HepG2 (cell line): ENCODE results near the gene KIRREL3. TPM values are rescaled to one million over a fixed set of nuclear protein-coding genes. Genes with fewer than 3 reads are reported as not detected.

Source experiments
- ATAC-seq: fragments of 200-7000 bp; cut with Tn5 transposase; 3 replicates; pipeline ENCODE4 v1.9.1; 2020; ENCODE audit warnings: mild to moderate bottlenecking, moderate library complexity
- BruUV-seq: library from RNA; stranded (reverse); fragments of 400-500 nt; replicated peaks from 2 replicates; lab custom pipeline; 2021; lab: Mats Ljungman, UMichigan
- CTCF ChIA-PET: fragments of 300-600 bp; formaldehyde crosslinking; extraction: SDS; loops from one replicate; lab custom pipeline; 2021; ENCODE audit warnings: low total read pairs, inconsistent platforms, low intra/inter-chr PET ratio; lab: Yijun Ruan, JAX
- POLR2A ChIA-PET: fragments of 350-600 bp; sonication (Branson Sonifier 250); formaldehyde crosslinking; loops from one replicate; lab custom pipeline; 2020; ENCODE audit warnings: antibody characterized with exemption, inconsistent platforms; lab: Yijun Ruan, JAX
- DNase-seq: peaks from one replicate; pipeline ENCODE4 v3.0.0-alpha.2; 2015; ENCODE audit warnings: low spot score
- FAIRE-seq: peaks from 3 replicates; lab custom pipeline; 2011; peaks lifted over from hg19 to GRCh38; lab: Jason Lieb, UNC
- H2AFZ ChIP-seq: one replicate; pipeline ENCODE4 v1.6.1; 2011; ENCODE audit warnings: low read length, inconsistent platforms
- H3K27ac ChIP-seq: fragments of 300-600 bp; 3 replicates; pipeline ENCODE4 v1.8.0; 2011; ENCODE audit warnings: mixed run types, mild to moderate bottlenecking, mixed read lengths, low read length, inconsistent platforms; ENCODE audit not compliant: insufficient read depth; ENCODE audit errors: extremely low read length
- H3K27me3 ChIP-seq, 2 experiments: fragments of 200-600 bp in 1 of 2; 2 replicates in 1 of 2; 3 replicates in 1 of 2; pipeline versions ENCODE4 v1.6.0 to v1.8.0; 2011; ENCODE audit warnings: low read length in 2 of 2, mild to moderate bottlenecking in 2 of 2, moderate library complexity in 2 of 2, inconsistent platforms in 1 of 2; ENCODE audit not compliant: insufficient read depth in 2 of 2, control insufficient read depth in 1 of 2
- H3K36me3 ChIP-seq, 2 experiments: fragments of 200-600 bp in 1 of 2; replicated peaks in 1 of 2; 2 replicates in 1 of 2; 3 replicates in 1 of 2; pipeline versions ENCODE4 v1.5.1 to v1.8.0; 2011; ENCODE audit warnings: low read length in 2 of 2, inconsistent platforms in 1 of 2; ENCODE audit not compliant: insufficient read depth in 2 of 2, control insufficient read depth in 1 of 2
- H3K4me1 ChIP-seq: 2 replicates; pipeline ENCODE4 v1.5.1; 2012; ENCODE audit warnings: low read length, inconsistent platforms; ENCODE audit not compliant: insufficient read depth
- H3K4me2 ChIP-seq: 2 replicates; pipeline ENCODE4 v1.6.0; 2011; ENCODE audit warnings: low read depth, low read length, inconsistent platforms
- H3K4me3 ChIP-seq, 3 experiments: fragments of 200-600 bp in 1 of 3; sonication (generic), shearing (Covaris generic) in 1 of 3; replicated peaks in 1 of 3; 2 replicates each; pipeline ENCODE4 v1.5.1; 2011 to 2016; ENCODE audit warnings: low read length in 3 of 3, inconsistent platforms in 2 of 3, low read depth in 2 of 3, mild to moderate bottlenecking in 2 of 3, control low read depth in 1 of 3, mixed read lengths in 1 of 3; ENCODE audit not compliant: insufficient read depth in 1 of 3
- H3K79me2 ChIP-seq: one replicate; pipeline ENCODE4 v1.6.1; 2011; ENCODE audit warnings: low read length, inconsistent platforms; ENCODE audit not compliant: insufficient read depth
- H3K9ac ChIP-seq: 2 replicates; pipeline ENCODE4 v1.6.0; 2011; ENCODE audit warnings: mild to moderate bottlenecking, low read depth, low read length, inconsistent platforms; ENCODE audit not compliant: insufficient read depth
- H3K9me3 ChIP-seq: 2 replicates; pipeline ENCODE4 v1.5.1; 2012; ENCODE audit warnings: mild to moderate bottlenecking, low read length
- H4K20me1 ChIP-seq: 2 replicates; pipeline ENCODE4 v1.6.0; 2011; ENCODE audit warnings: inconsistent platforms, mild to moderate bottlenecking, low read length, moderate library complexity; ENCODE audit not compliant: insufficient read depth
- EEA1 ChIP-seq: sonication (generic); formaldehyde crosslinking; IDR thresholded peaks from 2 replicates; pipeline ENCODE4 v1.5.1; 2020; ENCODE audit warnings: mild to moderate bottlenecking, missing genetic modification reagents, borderline replicate concordance
- EP300 ChIP-seq, 3 experiments: sonication (generic) in 1 of 3; formaldehyde crosslinking in 1 of 3; IDR thresholded peaks; 2 replicates each; pipeline versions ENCODE4 v1.5.1 to v1.6.1; 2011 to 2020; ENCODE audit warnings: low read depth in 2 of 3, low read length in 2 of 3, borderline replicate concordance in 1 of 3, improper control_type of control experiment in 1 of 3, mild to moderate bottlenecking in 1 of 3, missing genetic modification reagents in 1 of 3, moderate library complexity in 1 of 3
- FOXP1 ChIP-seq, 2 experiments: fragments of 450-650 bp in 1 of 2; IDR thresholded peaks; 2 replicates each; pipeline ENCODE4 v1.6.1; 2017 to 2018; ENCODE audit warnings: antibody characterized with exemption in 1 of 2
- NR2F2 ChIP-seq: IDR thresholded peaks from 2 replicates; pipeline ENCODE4 v1.6.1; 2012; ENCODE audit warnings: low read depth, inconsistent platforms, borderline replicate concordance
- POGZ ChIP-seq: sonication (generic); formaldehyde crosslinking; IDR thresholded peaks from 2 replicates; pipeline ENCODE4 v1.4.0; 2020; ENCODE audit warnings: mild to moderate bottlenecking, missing genetic modification reagents
- RAD21 ChIP-seq: fragments of 450-650 bp; formaldehyde crosslinking; IDR thresholded peaks from 2 replicates; pipeline ENCODE4 v1.5.0; 2020; ENCODE audit warnings: mild to moderate bottlenecking
- RAD51 ChIP-seq: fragments of 450-650 bp; IDR thresholded peaks from 2 replicates; pipeline ENCODE4 v1.6.1; 2016; ENCODE audit warnings: borderline replicate concordance
- SNAI1 ChIP-seq: sonication (generic); formaldehyde crosslinking; IDR thresholded peaks from 2 replicates; pipeline ENCODE4 v1.5.0; 2020; ENCODE audit warnings: mild to moderate bottlenecking, missing genetic modification reagents, borderline replicate concordance
- U2AF2 ChIP-seq: fragments of 200-400 bp; formaldehyde crosslinking; IDR thresholded peaks from 2 replicates; pipeline ENCODE4 v1.6.1; 2017; ENCODE audit warnings: low read depth, mild to moderate bottlenecking, low read length
- ZNF17 ChIP-seq: sonication (generic); formaldehyde crosslinking; IDR thresholded peaks from 2 replicates; pipeline ENCODE4 v1.5.0; 2020; ENCODE audit warnings: mild to moderate bottlenecking, missing genetic modification reagents
- ZNF550 ChIP-seq: sonication (generic); formaldehyde crosslinking; IDR thresholded peaks from 2 replicates; pipeline ENCODE4 v1.4.0; 2020; ENCODE audit warnings: mild to moderate bottlenecking, missing genetic modification reagents, borderline replicate concordance
- ZNF614 ChIP-seq: IDR thresholded peaks from 2 replicates; pipeline ENCODE4 v1.6.1; 2018; ENCODE audit warnings: missing biosample characterization, missing genetic modification reagents, inconsistent platforms, borderline replicate concordance
- WGBS: methylation state at CpG from one replicate; pipeline ENCODE4 v1.1.6; 2017; ENCODE audit warnings: low lambda C conversion rate; 5-methylcytosine and 5-hydroxymethylcytosine counted together
- in situ Hi-C: cut with HindIII; loops from 2 replicates; pipeline ENCODE4 v1.10.0; 2017; ENCODE audit warnings: low pct_unique_long_range_greater_than_20kb; ENCODE audit not compliant: extremely low pct_ligation_motif_present
- intact Hi-C: fragments of 100-400 bp; cut with micrococcal nuclease; formaldehyde crosslinking; loops from one replicate; pipeline ENCODE4 v1.10.0; 2022; ENCODE audit not compliant: unreplicated experiment
- polyA plus RNA-seq, 8 experiments: library from polyadenylated mRNA; depleted of rRNA in 3 of 8; stranded (reverse) in 7 of 8; unstranded in 1 of 8; fragments of >200 nt; fragmentation: Illumina TruSeq in 4 of 8; extraction: Trizol in 4 of 8; gene quantifications; 2 replicates each; pipeline versions ENCODE4 v1.2.1 to v1.2.3, GENCODE V29; 2011 to 2016; ENCODE audit warnings: low read depth in 4 of 8, missing spikeins in 1 of 8, mixed read lengths in 1 of 8; ENCODE audit not compliant: insufficient read depth in 1 of 8
- total RNA-seq, 5 experiments: library from RNA; depleted of rRNA; stranded (reverse); fragments of >200 nt; fragmentation: Illumina TruSeq; extraction: Trizol; gene quantifications; 2 replicates each; pipeline ENCODE4 v1.2.3, GENCODE V29; 2016; ENCODE audit warnings: low read depth in 1 of 5
- TF ChIP-seq, protein P1 (sequence below): IDR thresholded peaks from 2 replicates; pipeline ENCODE4 v1.6.1; 2016
- TF ChIP-seq, protein P2 (sequence below): sonication (generic); formaldehyde crosslinking; IDR thresholded peaks from 2 replicates; pipeline ENCODE4 v1.4.0; 2020; ENCODE audit warnings: missing genetic modification reagents, mild to moderate bottlenecking, borderline replicate concordance
- TF ChIP-seq, protein P3 (sequence below): sonication (generic); formaldehyde crosslinking; conservative IDR thresholded peaks from 2 replicates; pipeline ENCODE4 v1.4.0; 2020; ENCODE audit warnings: missing genetic modification reagents
- TF ChIP-seq, protein P4 (sequence below): IDR thresholded peaks from 2 replicates; pipeline ENCODE4 v1.6.1; 2016; ENCODE audit warnings: missing biosample characterization, missing genetic modification reagents, low read depth

KIRREL3 gene
- total and polyA plus RNA-seq, 2 of the 13 experiments (the other 11 are each of a cell fraction or from before 2014, with no cell fraction given) = not detected

GRCh38 chr11:126805870-126806269 is 194.7 kb downstream of the KIRREL3 start:
- Histone ChIP-seq H3K36me3 (no peaks in the 10 kb centered on the region), H3K9me3 (no peaks in the 10 kb centered on the region), H3K4me1 (no peaks in the 10 kb centered on the region), H3K27ac (no peak overlapping the region), H3K4me2 (no peak overlapping the region), H3K4me3 (no peak overlapping the region), H4K20me1 (no peaks in the 10 kb centered on the region), H3K27me3 (peaks cover 1 to 24% of the 10 kb centered on the region in 2 experiments; a peak in 2 of 5 replicates), H3K9ac (no peak overlapping the region), H3K79me2 (no peaks in the 10 kb centered on the region), H2AFZ (no peak overlapping the region)
- in situ Hi-C loops = no loop called here
- BruUV-seq = no TSS peak
- intact Hi-C loops = no loop called here
- FAIRE-seq = no peak
- no peak for ATAC-seq
- ChIA-PET CTCF (no interaction called here), POLR2A (no interaction called here)
- WGBS = 20% methylated on average over 3 of the region's 3 CpGs
- no peak for DNase-seq
- TF ChIP-seq FOXP1 (IDR thresholded peaks at IDR 0.05) (no peak), FOXP1 (CRISPR knock-in tag; IDR thresholded peaks at IDR 0.05) (no peak), RAD21 (no peak), EEA1 (CRISPR knock-in tag) (no peak), POGZ (CRISPR knock-in tag) (no peak), ZNF614 (CRISPR knock-in tag) (no peak), SNAI1 (CRISPR knock-in tag) (no peak), U2AF2 (no peak), ZNF550 (no peak), EP300 (IDR thresholded peaks at IDR 0.05; ENCODE audit: low read depth in 2 of 2, low read length in 2 of 2) (no peak), EP300 (CRISPR knock-in tag; IDR thresholded peaks at IDR 0.05; ENCODE audit: borderline replicate concordance) (no peak), RAD51 (no peak), ZNF17 (no peak), NR2F2 (no peak)
- TF ChIP-seq, protein P1, sequence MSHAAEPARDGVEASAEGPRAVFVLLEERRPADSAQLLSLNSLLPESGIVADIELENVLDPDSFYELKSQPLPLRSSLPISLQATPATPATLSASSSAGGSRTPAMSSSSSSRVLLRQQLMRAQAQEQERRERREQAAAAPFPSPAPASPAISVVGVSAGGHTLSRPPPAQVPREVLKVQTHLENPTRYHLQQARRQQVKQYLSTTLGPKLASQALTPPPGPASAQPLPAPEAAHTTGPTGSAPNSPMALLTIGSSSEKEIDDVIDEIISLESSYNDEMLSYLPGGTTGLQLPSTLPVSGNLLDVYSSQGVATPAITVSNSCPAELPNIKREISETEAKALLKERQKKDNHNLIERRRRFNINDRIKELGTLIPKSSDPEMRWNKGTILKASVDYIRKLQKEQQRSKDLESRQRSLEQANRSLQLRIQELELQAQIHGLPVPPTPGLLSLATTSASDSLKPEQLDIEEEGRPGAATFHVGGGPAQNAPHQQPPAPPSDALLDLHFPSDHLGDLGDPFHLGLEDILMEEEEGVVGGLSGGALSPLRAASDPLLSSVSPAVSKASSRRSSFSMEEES (CRISPR knock-in tag) = no peak
- TF ChIP-seq, protein P2, sequence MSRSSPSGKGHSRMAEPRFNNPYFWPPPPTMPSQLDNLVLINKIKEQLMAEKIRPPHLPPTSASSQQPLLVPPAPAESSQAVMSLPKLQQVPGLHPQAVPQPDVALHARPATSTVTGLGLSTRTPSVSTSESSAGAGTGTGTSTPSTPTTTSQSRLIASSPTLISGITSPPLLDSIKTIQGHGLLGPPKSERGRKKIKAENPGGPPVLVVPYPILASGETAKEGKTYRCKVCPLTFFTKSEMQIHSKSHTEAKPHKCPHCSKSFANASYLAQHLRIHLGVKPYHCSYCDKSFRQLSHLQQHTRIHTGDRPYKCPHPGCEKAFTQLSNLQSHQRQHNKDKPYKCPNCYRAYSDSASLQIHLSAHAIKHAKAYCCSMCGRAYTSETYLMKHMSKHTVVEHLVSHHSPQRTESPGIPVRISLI (CRISPR knock-in tag) = no peak
- TF ChIP-seq, protein P3, sequence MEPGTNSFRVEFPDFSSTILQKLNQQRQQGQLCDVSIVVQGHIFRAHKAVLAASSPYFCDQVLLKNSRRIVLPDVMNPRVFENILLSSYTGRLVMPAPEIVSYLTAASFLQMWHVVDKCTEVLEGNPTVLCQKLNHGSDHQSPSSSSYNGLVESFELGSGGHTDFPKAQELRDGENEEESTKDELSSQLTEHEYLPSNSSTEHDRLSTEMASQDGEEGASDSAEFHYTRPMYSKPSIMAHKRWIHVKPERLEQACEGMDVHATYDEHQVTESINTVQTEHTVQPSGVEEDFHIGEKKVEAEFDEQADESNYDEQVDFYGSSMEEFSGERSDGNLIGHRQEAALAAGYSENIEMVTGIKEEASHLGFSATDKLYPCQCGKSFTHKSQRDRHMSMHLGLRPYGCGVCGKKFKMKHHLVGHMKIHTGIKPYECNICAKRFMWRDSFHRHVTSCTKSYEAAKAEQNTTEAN (CRISPR knock-in tag) = no peak
- TF ChIP-seq, protein P4, sequence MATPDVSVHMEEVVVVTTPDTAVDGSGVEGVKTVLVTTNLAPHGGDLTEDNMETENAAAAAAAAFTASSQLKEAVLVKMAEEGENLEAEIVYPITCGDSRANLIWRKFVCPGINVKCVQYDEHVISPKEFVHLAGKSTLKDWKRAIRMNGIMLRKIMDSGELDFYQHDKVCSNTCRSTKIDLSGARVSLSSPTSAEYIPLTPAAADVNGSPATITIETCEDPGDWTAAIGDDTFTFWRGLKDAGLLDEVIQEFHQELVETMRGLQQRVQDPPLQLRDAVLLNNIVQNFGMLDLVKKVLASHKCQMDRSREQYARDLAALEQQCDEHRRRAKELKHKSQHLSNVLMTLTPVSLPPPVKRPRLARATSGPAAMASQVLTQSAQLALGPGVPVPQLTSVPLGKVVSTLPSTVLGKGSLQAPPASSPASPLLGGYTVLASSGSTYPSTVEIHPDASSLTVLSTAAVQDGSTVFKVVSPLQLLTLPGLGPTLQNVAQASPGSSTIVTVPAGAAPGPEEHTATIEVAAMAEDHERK (CRISPR knock-in tag) = no peak
